8988T (cell line): ENCODE data around the gene FGF14.

Experiments used
- DNase-seq: peaks from one replicate; pipeline ENCODE4 v3.0.0; 2011

Gene FGF14

GRCh38 chr13:102361113-102361512 is 40.7 kb downstream of the FGF14 start:
- DNase-seq = no peak

DNA sequence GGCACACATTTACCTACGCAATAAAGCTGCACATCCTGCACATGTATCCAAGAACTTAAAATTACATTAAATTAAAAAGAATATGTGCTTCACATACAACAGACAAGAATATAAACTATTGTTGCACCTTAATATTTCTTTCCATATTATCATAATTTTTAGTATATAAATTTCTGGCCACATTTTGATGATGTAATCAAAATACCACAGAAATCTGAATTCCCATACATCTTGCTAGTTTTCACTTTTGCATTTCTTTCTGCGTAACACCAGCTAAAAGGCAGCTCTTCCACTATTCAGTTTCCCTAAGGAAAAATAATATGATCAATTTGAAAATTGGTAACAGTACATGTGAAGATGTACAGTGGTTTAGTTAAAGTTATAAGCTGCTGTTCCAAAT is 42.6 kb downstream of the FGF14 start:
- no peak for DNase-seq

GRCh38 chr13:102355251-102355650 is 46.6 kb downstream of the FGF14 start:
- no peak for DNase-seq

DNA sequence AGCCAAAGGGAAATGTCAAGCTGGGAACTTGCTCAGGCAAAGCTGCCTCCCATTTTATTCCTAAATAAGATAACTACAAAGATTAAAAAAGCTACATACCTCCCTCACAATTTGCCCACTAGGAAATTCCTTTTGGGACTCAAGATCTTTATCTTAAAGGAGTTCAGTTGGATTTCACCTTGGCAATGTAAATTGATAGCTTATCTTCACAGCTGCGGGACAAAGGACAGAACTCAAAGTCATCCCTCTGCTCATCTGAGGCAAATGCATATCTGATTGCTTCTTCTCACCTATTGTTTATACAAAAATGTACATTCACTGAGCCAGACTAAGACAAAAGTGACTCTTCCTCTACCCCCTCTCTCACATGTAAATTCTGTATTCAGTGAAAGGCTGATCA is 47.8 kb downstream of the FGF14 start:
- no peak for DNase-seq

DNA sequence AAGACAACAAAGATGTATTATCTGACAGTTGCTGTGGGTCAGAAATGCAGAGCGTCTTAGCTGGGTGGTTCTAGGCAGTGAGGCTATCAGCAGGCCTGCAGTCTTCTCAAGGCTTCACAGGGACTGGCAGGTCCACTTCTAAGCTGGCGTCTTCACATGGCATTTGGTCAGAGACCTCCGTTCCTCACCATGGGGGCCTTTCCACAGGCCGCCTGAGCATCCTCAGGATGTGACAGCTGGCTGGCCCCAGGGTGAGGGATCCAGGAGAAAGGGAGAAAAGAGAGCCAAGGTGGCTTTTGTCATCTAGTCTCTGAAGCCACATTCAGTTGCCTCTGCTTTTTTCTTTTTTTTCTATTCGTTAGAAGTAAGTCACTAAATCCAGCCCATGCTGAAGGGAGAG is 50.3 kb downstream of the FGF14 start:
- DNase-seq = no peak

DNA sequence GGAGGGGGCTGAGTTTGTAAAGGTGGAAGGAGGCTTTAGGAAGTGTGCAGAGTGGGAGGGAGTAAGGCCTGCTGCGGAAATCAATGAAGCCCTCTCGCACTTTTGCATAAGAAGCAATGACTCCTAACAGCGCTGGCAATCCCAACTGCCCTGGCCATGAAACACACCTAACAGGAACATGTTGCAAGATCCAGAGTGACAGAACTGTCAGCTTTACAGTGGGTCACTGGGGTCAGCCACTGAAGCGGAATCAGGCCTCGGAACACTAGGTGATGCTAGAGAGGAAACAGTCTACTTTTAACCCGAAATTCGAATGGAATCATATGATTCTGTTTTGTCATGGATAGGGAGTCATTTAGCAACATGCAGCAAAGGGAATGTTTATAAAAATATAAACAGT is 54.4 kb downstream of the FGF14 start:
- no peak for DNase-seq

- DNase-seq = no peak
These were observed 55.1 kb downstream of the FGF14 start for GRCh38 chr13:102346769-102347168.

DNA sequence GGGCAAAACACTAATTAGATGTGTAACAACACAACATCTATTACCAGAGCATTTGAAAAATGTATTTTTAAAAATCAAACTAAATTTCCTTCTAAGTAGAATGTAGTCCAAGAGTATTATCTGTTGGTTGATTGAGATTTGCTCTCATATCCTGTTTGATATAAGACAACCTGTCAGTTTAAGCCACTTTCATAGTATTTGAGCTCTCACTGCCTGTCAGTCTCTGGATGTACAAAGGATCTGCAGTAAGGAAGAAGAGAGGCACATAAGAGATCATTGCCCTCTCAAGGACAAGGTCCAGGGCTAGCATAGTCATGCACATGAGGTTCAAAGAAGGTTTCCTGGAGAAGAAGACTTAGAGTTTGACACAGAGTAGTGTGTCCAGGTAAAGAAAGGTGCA is 57.4 kb downstream of the FGF14 start:
- no peak for DNase-seq

GRCh38 chr13:102333320-102334198 is 68.3 kb downstream of the FGF14 start:
- no peak for DNase-seq

- no peak for DNase-seq
These were observed 72.9 kb downstream of the FGF14 start for GRCh38 chr13:102328909-102329308.

DNA sequence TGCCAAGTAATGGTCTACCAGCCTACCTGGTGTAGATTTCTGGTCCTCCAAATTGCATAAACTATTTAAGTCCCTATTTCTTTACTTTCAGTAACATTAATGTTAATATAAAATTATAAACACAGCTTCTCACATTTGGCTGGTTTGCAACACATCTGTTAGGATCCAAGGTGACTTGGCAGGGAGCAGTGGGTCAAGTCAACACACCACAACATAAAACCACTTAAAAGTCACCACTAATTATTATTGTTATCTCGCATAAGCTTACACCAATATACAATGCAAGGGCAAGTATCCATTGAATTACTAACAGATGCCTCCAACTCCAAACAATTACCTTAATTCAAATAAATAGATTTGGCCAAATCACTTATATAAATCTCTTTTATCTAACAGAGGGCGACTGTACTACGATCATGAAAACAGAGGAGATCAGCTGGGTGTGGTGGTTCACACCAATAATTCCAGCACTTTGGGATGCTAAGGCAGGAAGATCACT is 74.7 kb downstream of the FGF14 start:
- no peak for DNase-seq

DNA sequence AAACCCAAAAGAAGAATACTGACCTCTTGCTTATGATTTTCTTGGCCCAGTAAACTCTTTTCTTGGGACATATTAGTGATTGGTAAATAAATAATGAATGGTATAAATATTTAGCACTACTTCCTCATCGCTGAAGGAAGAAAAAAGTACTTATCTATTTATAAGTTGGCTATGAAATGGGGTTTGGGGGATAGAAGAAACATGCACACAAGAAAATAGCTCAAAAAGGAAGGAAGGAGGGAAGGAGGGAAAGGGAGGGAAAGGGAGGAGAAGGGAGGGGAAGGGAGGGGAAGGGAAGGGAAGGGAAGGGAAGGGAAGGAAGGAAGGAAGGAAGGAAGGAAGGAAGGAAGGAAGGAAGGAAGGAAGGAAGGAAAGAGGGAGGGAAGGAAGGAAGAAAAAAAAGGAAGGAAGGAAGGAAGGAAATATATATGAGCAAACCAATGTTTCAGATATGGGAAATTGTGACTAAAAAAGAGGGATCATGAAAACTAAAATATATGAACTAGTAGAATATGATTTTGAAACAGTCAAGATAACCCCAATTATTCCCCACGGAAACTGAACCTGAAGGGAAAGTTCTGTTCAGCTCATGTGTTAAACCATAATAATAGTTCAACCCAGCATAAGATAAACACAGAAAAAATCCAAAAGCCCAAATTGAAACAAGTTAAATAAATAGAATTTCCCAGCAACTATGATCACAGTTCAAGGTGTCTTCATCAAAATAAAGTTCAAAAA is 75.3 kb downstream of the FGF14 start:
- no peak for DNase-seq

DNA sequence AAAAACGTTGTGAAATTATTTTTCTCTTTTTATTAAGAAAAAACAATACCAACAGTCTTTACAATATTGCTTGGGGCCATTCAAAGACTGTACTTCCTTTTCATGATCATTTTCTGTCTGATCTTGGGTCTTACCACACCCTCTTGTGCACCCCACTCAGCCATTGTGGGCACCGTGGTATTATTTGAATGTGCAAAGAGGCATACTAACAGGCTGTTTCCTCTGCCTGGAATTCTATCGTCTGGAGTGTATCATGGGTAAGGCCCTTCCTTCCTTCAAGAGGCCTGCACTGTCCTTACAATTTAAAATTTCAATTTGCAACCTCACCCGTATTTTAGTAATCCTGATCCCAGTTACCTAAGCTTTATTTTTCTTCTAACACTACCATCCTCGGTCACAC is 76.5 kb downstream of the FGF14 start:
- DNase-seq = no peak

DNA sequence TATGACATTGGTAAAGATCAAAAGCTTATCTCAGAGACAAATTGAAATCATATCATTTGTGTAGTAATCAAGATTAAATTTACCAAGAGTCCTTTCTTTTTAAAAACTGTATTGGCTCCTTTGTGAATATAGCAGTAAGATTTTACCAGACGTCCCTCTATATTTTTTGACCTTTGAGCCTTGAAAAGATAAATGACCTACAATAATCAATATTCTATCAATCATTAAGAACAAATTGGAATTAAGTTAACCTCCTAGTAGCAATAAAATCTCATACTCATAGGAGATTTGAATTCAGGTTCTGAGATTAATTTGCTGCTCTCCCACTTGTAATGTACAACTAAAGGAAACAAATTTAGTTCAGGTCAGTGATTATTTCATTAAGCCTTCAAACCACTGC is 78.3 kb downstream of the FGF14 start:
- no peak for DNase-seq

DNA sequence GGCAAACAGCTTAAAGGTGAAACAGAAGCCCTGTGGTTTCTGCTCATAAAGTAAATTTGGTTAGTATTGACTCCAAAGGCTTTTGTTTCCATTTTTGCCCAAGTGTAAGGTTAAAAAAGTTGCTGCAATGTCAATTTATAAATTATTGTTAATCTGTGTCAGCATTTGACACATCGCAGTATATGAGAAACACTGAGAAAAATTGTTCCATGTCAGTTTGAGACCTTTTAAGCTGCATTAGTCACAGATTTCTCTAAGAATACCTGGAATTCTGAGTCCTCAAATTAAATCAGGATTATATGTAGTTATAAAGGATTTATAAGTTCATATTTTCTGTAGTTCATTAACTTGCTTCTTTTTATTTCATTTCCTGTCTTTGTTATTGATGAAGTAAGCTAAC is 78.8 kb downstream of the FGF14 start:
- DNase-seq = no peak

- no peak for DNase-seq
These were observed 79.6 kb downstream of the FGF14 start for GRCh38 chr13:102322211-102322610.

- no peak for DNase-seq
These were observed 83.6 kb downstream of the FGF14 start for GRCh38 chr13:102318233-102318632.

DNA sequence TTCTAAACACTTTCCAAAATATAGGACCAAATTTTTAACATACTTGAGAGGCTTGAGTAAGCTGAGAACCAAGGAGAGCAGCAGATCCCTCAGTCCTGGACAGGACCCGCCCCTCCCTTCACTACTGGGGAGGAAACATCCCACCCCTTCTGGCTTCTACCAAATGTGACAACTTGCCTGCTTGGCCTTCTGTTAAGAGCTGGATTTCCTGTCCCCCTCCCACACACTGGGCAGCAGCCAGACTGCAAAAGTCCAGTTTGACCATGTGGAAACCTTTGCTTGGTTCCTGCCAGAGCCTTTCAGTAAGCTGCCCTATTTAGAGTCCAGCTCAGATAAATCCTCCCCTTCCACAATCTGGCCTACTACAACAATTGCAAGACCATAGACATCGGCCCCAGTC is 84.3 kb downstream of the FGF14 start:
- no peak for DNase-seq

GRCh38 chr13:102316732-102317131 is 85.1 kb downstream of the FGF14 start:
- DNase-seq = no peak

DNA sequence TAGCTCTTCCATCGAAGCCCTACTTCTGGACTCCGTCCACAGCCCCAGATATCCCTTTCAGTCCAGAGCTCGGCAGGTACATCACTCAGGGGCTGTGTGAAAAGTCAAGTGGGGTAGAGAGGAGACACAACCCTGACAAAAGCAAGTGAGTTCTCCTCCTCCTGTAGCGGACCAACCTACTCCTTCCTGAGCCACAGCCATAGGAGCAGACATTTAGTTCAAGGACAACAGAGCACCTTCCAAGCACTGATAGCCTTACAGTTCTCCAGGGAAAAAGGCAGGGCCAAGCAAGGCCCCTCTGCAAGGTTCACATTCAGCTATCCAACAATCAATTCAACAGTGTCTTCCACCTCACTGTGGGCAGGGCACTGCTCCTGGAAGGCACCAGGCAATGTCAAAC is 89.0 kb downstream of the FGF14 start:
- DNase-seq = no peak

GRCh38 chr13:102311901-102312300 is 89.9 kb downstream of the FGF14 start:
- no peak for DNase-seq

DNA sequence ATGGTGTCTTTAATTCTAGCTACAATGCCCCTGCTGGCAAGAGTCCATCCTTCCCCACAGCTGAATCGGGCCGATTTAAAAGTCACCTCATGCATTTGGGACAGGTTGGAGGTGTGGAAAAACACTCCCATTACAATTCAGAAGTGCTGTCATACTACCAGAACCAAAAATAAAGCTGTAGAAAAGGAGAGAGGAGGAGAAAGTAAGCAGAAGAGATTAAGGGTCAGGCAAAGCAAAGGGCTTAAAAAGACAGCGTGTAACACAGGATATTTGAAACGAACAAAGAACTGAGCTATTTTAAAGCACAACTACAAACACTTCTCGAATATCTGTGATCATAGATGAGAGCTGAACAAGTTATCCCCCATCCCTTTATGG is 90.4 kb downstream of the FGF14 start:
- DNase-seq = no peak

GRCh38 chr13:102310691-102311418 is 91.0 kb downstream of the FGF14 start:
- no peak for DNase-seq

- no peak for DNase-seq
These were observed 92.7 kb downstream of the FGF14 start for GRCh38 chr13:102309110-102309509.
